HCT116 (cell line): ENCODE measurements around the gene TMEM150C. TPM values are rescaled to one million over a fixed set of nuclear protein-coding genes. Genes with fewer than 3 reads are reported as not detected.

ENCODE experiments used
- ATAC-seq: fragments of 200-7000 bp; cut with Tn5 transposase; 2 replicates; pipeline ENCODE4 v1.9.1; 2020; ENCODE audit warnings: mild to moderate bottlenecking, moderate library complexity
- BruUV-seq: library from RNA; stranded (reverse); fragments of 400-500 nt; replicated peaks from 2 replicates; lab custom pipeline; 2021; lab: Mats Ljungman, UMichigan
- CTCF ChIA-PET: fragments of 300-600 bp; sonication (Branson Sonifier 250); formaldehyde crosslinking; loops from one replicate; lab custom pipeline; 2021; ENCODE audit warnings: antibody characterized with exemption; lab: Charles Lee
- POLR2A ChIA-PET: fragments of 300-600, 350-600 bp; sonication (Branson Sonifier 250); formaldehyde crosslinking; loops from one replicate; lab custom pipeline; 2021; ENCODE audit warnings: antibody characterized with exemption; lab: Charles Lee
- RAD21 ChIA-PET, 2 experiments: fragments of 300-600 bp; sonication (Branson Sonifier 250); formaldehyde crosslinking; loops; one replicate each; lab custom pipeline; 2023; ENCODE audit warnings: low total read pairs in 2 of 2; ENCODE audit not compliant: uncharacterized antibody in 2 of 2, unreplicated experiment in 2 of 2, low non-redundant PET in 1 of 2; lab: Charles Lee
- DNase-seq: peaks from one replicate; pipeline ENCODE4 v3.0.0-alpha.2; 2010; ENCODE audit warnings: low read depth, low spot score
- H2AFZ ChIP-seq: fragments of 200-600 bp; shearing (Covaris generic), sonication (generic); 2 replicates; pipeline ENCODE4 v1.6.1; 2017; ENCODE audit warnings: low read depth, mixed run types, mixed read lengths, antibody characterized with exemption, low read length; ENCODE audit not compliant: poor library complexity, severe bottlenecking
- H3K27ac ChIP-seq: 2 replicates; pipeline ENCODE4 v1.5.1; 2012; ENCODE audit warnings: low read depth, low read length
- H3K27me3 ChIP-seq: fragments of 200-600 bp; sonication (generic); 2 replicates; pipeline ENCODE4 v1.6.1; 2016; ENCODE audit warnings: mixed run types, low read length, mixed read lengths; ENCODE audit not compliant: insufficient read depth
- H3K36me3 ChIP-seq, 2 experiments: fragments of 200-500 bp in 1 of 2; fragments of 200-600 bp in 1 of 2; sonication (Bioruptor generic) in 1 of 2; sonication (generic) in 1 of 2; 2 replicates each; pipeline versions ENCODE4 v1.5.1 to v1.6.1; 2014 to 2016; ENCODE audit warnings: low read length in 2 of 2, inconsistent platforms in 1 of 2, mixed read lengths in 1 of 2, mixed run types in 1 of 2; ENCODE audit not compliant: insufficient read depth in 2 of 2, control insufficient read depth in 1 of 2
- H3K4me1 ChIP-seq, 2 experiments: fragments of 200-600 bp in 1 of 2; sonication (generic) in 1 of 2; 2 replicates each; pipeline versions ENCODE4 v1.5.1 to v1.6.1; 2012 to 2017; ENCODE audit warnings: low read length in 2 of 2, inconsistent platforms in 1 of 2, mild to moderate bottlenecking in 1 of 2, mixed read lengths in 1 of 2, mixed run types in 1 of 2, moderate library complexity in 1 of 2; ENCODE audit not compliant: insufficient read depth in 2 of 2, control insufficient read depth in 1 of 2
- H3K4me2 ChIP-seq: fragments of 200-600 bp; sonication (generic); 2 replicates; pipeline ENCODE4 v1.6.1; 2017; ENCODE audit warnings: mixed run types, low read length, mixed read lengths
- H3K4me3 ChIP-seq, 2 experiments: fragments of 200-600 bp in 1 of 2; sonication (generic) in 1 of 2; replicated peaks in 1 of 2; 2 replicates each; pipeline ENCODE4 v1.5.1; 2011 to 2016; ENCODE audit warnings: low read length in 2 of 2, control low read depth in 1 of 2, low read depth in 1 of 2, mild to moderate bottlenecking in 1 of 2, mixed read lengths in 1 of 2, mixed run types in 1 of 2
- H3K79me2 ChIP-seq: fragments of 200-600 bp; sonication (generic); 2 replicates; pipeline ENCODE4 v1.6.1; 2017; ENCODE audit warnings: mild to moderate bottlenecking, mixed run types, low read length, moderate library complexity, mixed read lengths; ENCODE audit not compliant: insufficient read depth
- H3K9ac ChIP-seq: fragments of 200-600 bp; sonication (generic); 2 replicates; pipeline ENCODE4 v1.6.1; 2016; ENCODE audit warnings: low read length, mixed read lengths
- H3K9me2 ChIP-seq: fragments of 200-600 bp; sonication (generic), shearing (Covaris generic); 2 replicates; pipeline ENCODE4 v1.6.1; 2017; ENCODE audit warnings: mixed run types, mild to moderate bottlenecking, moderate library complexity; ENCODE audit not compliant: insufficient read depth
- H3K9me3 ChIP-seq, 2 experiments: fragments of 200-500 bp in 1 of 2; fragments of 200-600 bp in 1 of 2; sonication (Bioruptor generic) in 1 of 2; sonication (generic) in 1 of 2; 2 replicates each; pipeline ENCODE4 v1.6.1; 2014 to 2017; ENCODE audit warnings: low read length in 2 of 2, mixed read lengths in 2 of 2, inconsistent platforms in 1 of 2, low read depth in 1 of 2, mild to moderate bottlenecking in 1 of 2, mixed run types in 1 of 2, moderate library complexity in 1 of 2; ENCODE audit not compliant: control insufficient read depth in 1 of 2, insufficient read depth in 1 of 2
- H4K20me1 ChIP-seq: fragments of 200-600 bp; sonication (generic), shearing (Covaris generic); 2 replicates; pipeline ENCODE4 v1.6.1; 2017; ENCODE audit warnings: mixed run types, mild to moderate bottlenecking, moderate library complexity; ENCODE audit not compliant: insufficient read depth
- ATF3 ChIP-seq: IDR thresholded peaks from 2 replicates; pipeline ENCODE4 v1.6.1; 2012
- CBX3 ChIP-seq: IDR thresholded peaks from 2 replicates; pipeline ENCODE4 v1.6.1; 2012; ENCODE audit warnings: low read depth
- EZH2 ChIP-seq: fragments of 200-600 bp; sonication (generic); IDR thresholded peaks from 2 replicates; pipeline ENCODE4 v1.6.1; 2017; ENCODE audit warnings: antibody characterized with exemption, mixed run types
- EZH2phosphoT487 ChIP-seq: fragments of 200-600 bp; IDR thresholded peaks from 2 replicates; pipeline ENCODE4 v1.6.1; 2018; ENCODE audit warnings: antibody characterized with exemption, borderline replicate concordance
- FOSL1 ChIP-seq: IDR thresholded peaks from 2 replicates; pipeline ENCODE4 v1.6.1; 2012; ENCODE audit warnings: low read depth
- SIN3A ChIP-seq: IDR thresholded peaks from 2 replicates; pipeline ENCODE4 v1.6.1; 2012; ENCODE audit warnings: low read depth
- YY1 ChIP-seq: IDR thresholded peaks from 2 replicates; pipeline ENCODE4 v1.6.1; 2011; ENCODE audit warnings: low read length, low read depth, moderate library complexity, mild to moderate bottlenecking; ENCODE audit not compliant: insufficient replicate concordance; ENCODE audit errors: extremely low read depth
- ZBTB33 ChIP-seq: IDR thresholded peaks from 2 replicates; pipeline ENCODE4 v1.6.1; 2011; ENCODE audit warnings: mild to moderate bottlenecking, low read length, moderate library complexity; ENCODE audit not compliant: insufficient replicate concordance; ENCODE audit errors: extremely low read depth
- intact Hi-C: fragments of 100-400 bp; cut with micrococcal nuclease; formaldehyde crosslinking; loops from 2 replicates; pipeline ENCODE4 v1.10.0; 2022
- total RNA-seq: library from RNA; stranded (reverse); gene quantifications from one replicate; pipeline ENCODE4 v1.2.1, GENCODE V29; 2021; ENCODE audit not compliant: unreplicated experiment

Gene TMEM150C
- total RNA-seq, 1 experiment from 2014 or later = 1.2 TPM

- no peak for TF ChIP-seq EZH2phosphoT487
Observed at GRCh38 chr4:82528868-82529267, 32.9 kb downstream of the TMEM150C start (continued).

- no TSS peak for BruUV-seq
- CTCF ChIA-PET = no interaction called here
- no peak overlapping the region for H3K4me3 ChIP-seq
- TF ChIP-seq FOSL1 (no peak), ZBTB33 (no peak), ATF3 (no peak), YY1 (no peak), SIN3A (no peak), EZH2phosphoT487 (no peak), EZH2 (no peak), CBX3 (no peak)
- H3K79me2 ChIP-seq = no peaks in the 10 kb centered on the region
- H3K4me1 ChIP-seq = no peaks in the 10 kb centered on the region
- H2AFZ ChIP-seq = no peak overlapping the region
- H3K9ac ChIP-seq = no peak overlapping the region
- no peaks in the 10 kb centered on the region for H3K9me3 ChIP-seq
- no peaks in the 10 kb centered on the region for H4K20me1 ChIP-seq
- H3K27me3 ChIP-seq = no peaks in the 10 kb centered on the region
- RAD21 ChIA-PET = no interaction called here
- POLR2A ChIA-PET = no interaction called here
- DNase-seq (no peak), ATAC-seq (no peak)
- no peaks in the 10 kb centered on the region for H3K9me2 ChIP-seq
- no peak overlapping the region for H3K27ac ChIP-seq
- no peak overlapping the region for H3K4me2 ChIP-seq
- intact Hi-C loops = no loop called here
- no peaks in the 10 kb centered on the region for H3K36me3 ChIP-seq
Observed at GRCh38 chr4:82528074-82528473, 33.7 kb downstream of the TMEM150C start.
